ENCODE results near the gene COLEC11. TPM values are rescaled to one million over a fixed set of nuclear protein-coding genes. Genes with fewer than 3 reads are reported as not detected.

Gene COLEC11
- total and polyA plus RNA-seq, 2 of the 13 experiments (the other 11 are each of a cell fraction or from before 2014, with no cell fraction given), result 1.5 to 3.0 TPM

GRCh38 chr2:3557639-3558204 lies 37.2 kb upstream of the COLEC11 start (continued):
- TF ChIP-seq NR0B2 (CRISPR knock-in tag; IDR thresholded peaks at IDR 0.05) (0 out of 2 replicates have a peak, but pooled peaks have one; percentile 21), ZNF790 (CRISPR knock-in tag; IDR thresholded peaks at IDR 0.05; ENCODE audit: borderline replicate concordance) (no peak), NFE2L1 (CRISPR knock-in tag; IDR thresholded peaks at IDR 0.05; ENCODE audit: borderline replicate concordance) (0 out of 2 replicates have a peak, but pooled peaks have one; percentile 21), HHEX (CRISPR knock-in tag; IDR thresholded peaks at IDR 0.05) (no peak), NFIC (IDR thresholded peaks at IDR 0.05; ENCODE audit: low read length) (0 out of 2 replicates have a peak, but pooled peaks have one; percentile 20), ZNF513 (CRISPR knock-in tag; conservative IDR thresholded peaks at IDR 0.05) (no peak), ZNF749 (CRISPR knock-in tag; IDR thresholded peaks at IDR 0.05; ENCODE audit: borderline replicate concordance) (0 out of 2 replicates have a peak, but pooled peaks have one; percentile 11), ISX (CRISPR knock-in tag; conservative IDR thresholded peaks at IDR 0.05) (no peak), ZNF33A (CRISPR knock-in tag; IDR thresholded peaks at IDR 0.05; ENCODE audit: borderline replicate concordance) (0 out of 2 replicates have a peak, but pooled peaks have one; percentile 1), MXD1 (CRISPR knock-in tag; IDR thresholded peaks at IDR 0.05) (no peak), ZNF879 (CRISPR knock-in tag; IDR thresholded peaks at IDR 0.05) (0 out of 2 replicates have a peak, but pooled peaks have one; percentile 48), ZNF160 (CRISPR knock-in tag; IDR thresholded peaks at IDR 0.05) (peak; percentile 51; the same call in 1 of the 2 replicates), SPEN (CRISPR knock-in tag; IDR thresholded peaks at IDR 0.05; ENCODE audit: low read depth) (no peak), NFATC3 (CRISPR knock-in tag; IDR thresholded peaks at IDR 0.05) (no peak), ZNF121 (CRISPR knock-in tag; IDR thresholded peaks at IDR 0.05) (no peak), ZNF276 (CRISPR knock-in tag; IDR thresholded peaks at IDR 0.05; ENCODE audit: low read depth) (no peak), HOXD1 (CRISPR knock-in tag; IDR thresholded peaks at IDR 0.05) (peak; percentile 25; the same call in 1 of the 2 replicates), ZNF260 (CRISPR knock-in tag; IDR thresholded peaks at IDR 0.05; ENCODE audit: borderline replicate concordance, low read depth) (no peak), NFRKB (IDR thresholded peaks at IDR 0.05) (no peak), NKX3-1 (CRISPR knock-in tag; IDR thresholded peaks at IDR 0.05) (0 out of 2 replicates have a peak, but pooled peaks have one; percentile 26), MAF1 (CRISPR knock-in tag; IDR thresholded peaks at IDR 0.05; ENCODE audit: borderline replicate concordance) (0 out of 2 replicates have a peak, but pooled peaks have one; percentile 59)
- TF ChIP-seq, protein P1, sequence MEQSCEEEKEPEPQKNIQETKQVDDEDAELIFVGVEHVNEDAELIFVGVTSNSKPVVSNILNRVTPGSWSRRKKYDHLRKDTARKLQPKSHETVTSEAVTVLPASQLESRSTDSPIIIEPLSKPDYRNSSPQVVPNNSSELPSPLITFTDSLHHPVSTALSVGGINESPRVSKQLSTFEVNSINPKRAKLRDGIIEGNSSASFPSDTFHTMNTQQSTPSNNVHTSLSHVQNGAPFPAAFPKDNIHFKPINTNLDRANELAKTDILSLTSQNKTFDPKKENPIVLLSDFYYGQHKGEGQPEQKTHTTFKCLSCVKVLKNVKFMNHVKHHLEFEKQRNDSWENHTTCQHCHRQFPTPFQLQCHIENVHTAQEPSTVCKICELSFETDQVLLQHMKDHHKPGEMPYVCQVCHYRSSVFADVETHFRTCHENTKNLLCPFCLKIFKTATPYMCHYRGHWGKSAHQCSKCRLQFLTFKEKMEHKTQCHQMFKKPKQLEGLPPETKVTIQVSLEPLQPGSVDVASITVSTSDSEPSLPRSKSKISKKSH (CRISPR knock-in tag; IDR thresholded peaks at IDR 0.05; ENCODE audit: borderline replicate concordance), result no peak
- TF ChIP-seq, protein P2, sequence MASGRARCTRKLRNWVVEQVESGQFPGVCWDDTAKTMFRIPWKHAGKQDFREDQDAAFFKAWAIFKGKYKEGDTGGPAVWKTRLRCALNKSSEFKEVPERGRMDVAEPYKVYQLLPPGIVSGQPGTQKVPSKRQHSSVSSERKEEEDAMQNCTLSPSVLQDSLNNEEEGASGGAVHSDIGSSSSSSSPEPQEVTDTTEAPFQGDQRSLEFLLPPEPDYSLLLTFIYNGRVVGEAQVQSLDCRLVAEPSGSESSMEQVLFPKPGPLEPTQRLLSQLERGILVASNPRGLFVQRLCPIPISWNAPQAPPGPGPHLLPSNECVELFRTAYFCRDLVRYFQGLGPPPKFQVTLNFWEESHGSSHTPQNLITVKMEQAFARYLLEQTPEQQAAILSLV (CRISPR knock-in tag; IDR thresholded peaks at IDR 0.05; ENCODE audit: borderline replicate concordance), result 0 out of 2 replicates have a peak, but pooled peaks have one; percentile 38
